H1 (cell line): ENCODE measurements around the gene SCAI. TPM values are rescaled to one million over a fixed set of nuclear protein-coding genes. Genes with fewer than 3 reads are reported as not detected.

Source experiments
- CTCF ChIA-PET: fragments of 300-600 bp; sonication (Branson Sonifier 250); formaldehyde crosslinking; loops from one replicate; lab custom pipeline; 2021; ENCODE audit not compliant: partially characterized antibody; lab: Charles Lee
- POLR2A ChIA-PET: fragments of 300-600 bp; sonication (Branson Sonifier 250); formaldehyde crosslinking; loops from one replicate; lab custom pipeline; 2021; ENCODE audit warnings: inconsistent platforms; ENCODE audit not compliant: partially characterized antibody; lab: Charles Lee
- DNase-seq, 2 experiments: peaks; one replicate each; pipeline versions ENCODE4 v3.0.0 to v3.0.0-alpha.2; 2010 to 2022; ENCODE audit warnings: low spot score in 2 of 2, low read depth in 1 of 2, mixed read lengths in 1 of 2
- FAIRE-seq: peaks from 2 replicates; lab custom pipeline; 2011; peaks lifted over from hg19 to GRCh38; lab: Jason Lieb, UNC
- H2AFZ ChIP-seq: 2 replicates; pipeline ENCODE4 v1.8.1; 2012; ENCODE audit warnings: low read length, inconsistent platforms
- H2AK5ac ChIP-seq: 2 replicates; pipeline ENCODE4 v1.6.1; 2013; ENCODE audit warnings: low read depth, low read length
- H2BK120ac ChIP-seq: replicated peaks from 2 replicates; pipeline ENCODE3; 2013; ENCODE audit warnings: low read depth, low read length, inconsistent platforms
- H2BK12ac ChIP-seq: 2 replicates; pipeline ENCODE4 v1.6.1; 2013; ENCODE audit warnings: low read depth, low read length
- H2BK15ac ChIP-seq: 2 replicates; pipeline ENCODE4 v1.6.1; 2013; ENCODE audit warnings: low read length
- H2BK20ac ChIP-seq: 2 replicates; pipeline ENCODE4 v1.6.1; 2013; ENCODE audit warnings: low read length
- H2BK5ac ChIP-seq: 2 replicates; pipeline ENCODE4 v1.6.1; 2013; ENCODE audit warnings: low read depth, low read length
- H3K14ac ChIP-seq: 2 replicates; pipeline ENCODE4 v1.6.1; 2013; ENCODE audit warnings: inconsistent platforms; ENCODE audit not compliant: insufficient read length
- H3K18ac ChIP-seq: 2 replicates; pipeline ENCODE4 v1.6.1; 2013; ENCODE audit warnings: low read length; ENCODE audit errors: extremely low read depth
- H3K23ac ChIP-seq: 2 replicates; pipeline ENCODE4 v1.6.1; 2013; ENCODE audit warnings: inconsistent platforms; ENCODE audit not compliant: insufficient read length
- H3K23me2 ChIP-seq: 2 replicates; pipeline ENCODE4 v1.6.1; 2013; ENCODE audit warnings: low read depth, low read length
- H3K27ac ChIP-seq: 2 replicates; pipeline ENCODE4 v1.6.1; 2011; ENCODE audit warnings: low read depth, low read length, inconsistent platforms
- H3K27me3 ChIP-seq, 4 experiments: replicated peaks in 1 of 4; 1 replicate in 1 of 4; 2 replicates in 3 of 4; pipeline versions ENCODE4 v1.6.1 to v1.8.1; 2011 to 2013; ENCODE audit warnings: low read length in 3 of 4, mild to moderate bottlenecking in 3 of 4, inconsistent platforms in 2 of 4, mixed read lengths in 2 of 4, moderate library complexity in 1 of 4; ENCODE audit not compliant: control insufficient read depth in 3 of 4, insufficient read depth in 3 of 4; ENCODE audit errors: extremely low read depth in 1 of 4
- H3K36me3 ChIP-seq, 4 experiments: 2 replicates each; pipeline versions ENCODE4 v1.6.1 to v1.8.1; 2011 to 2013; ENCODE audit warnings: mild to moderate bottlenecking in 4 of 4, low read length in 3 of 4, moderate library complexity in 2 of 4, control low read depth in 1 of 4, inconsistent platforms in 1 of 4; ENCODE audit not compliant: insufficient read depth in 4 of 4, control insufficient read depth in 2 of 4
- H3K4ac ChIP-seq: replicated peaks from 2 replicates; pipeline ENCODE3; 2013; ENCODE audit warnings: low read length, low read depth, mixed read lengths, inconsistent platforms; ENCODE audit not compliant: insufficient read length
- H3K4me1 ChIP-seq, 4 experiments: replicated peaks in 1 of 4; 1 replicate in 1 of 4; 2 replicates in 3 of 4; pipeline versions ENCODE4 v1.6.1 to v1.8.1; 2011 to 2013; ENCODE audit warnings: low read length in 3 of 4, inconsistent platforms in 2 of 4, mixed read lengths in 1 of 4; ENCODE audit not compliant: insufficient read depth in 4 of 4, control insufficient read depth in 3 of 4
- H3K4me2 ChIP-seq, 2 experiments: 2 replicates each; pipeline versions ENCODE4 v1.6.1 to v1.8.1; 2011 to 2013; ENCODE audit warnings: low read depth in 2 of 2, low read length in 2 of 2, control low read depth in 1 of 2, inconsistent platforms in 1 of 2, mild to moderate bottlenecking in 1 of 2; ENCODE audit not compliant: insufficient read depth in 1 of 2
- H3K4me3 ChIP-seq, 4 experiments: fragments of 200-600, 300-600 bp in 1 of 4; sonication (generic), shearing (Covaris generic), sonication (Bioruptor Twin) in 1 of 4; 2 replicates each; pipeline versions ENCODE4 v1.5.1 to v1.8.1; 2011 to 2016; ENCODE audit warnings: low read length in 4 of 4, low read depth in 3 of 4, control low read depth in 2 of 4, inconsistent platforms in 2 of 4, mild to moderate bottlenecking in 2 of 4, mixed read lengths in 1 of 4, moderate library complexity in 1 of 4; ENCODE audit not compliant: insufficient read depth in 2 of 4; ENCODE audit errors: extremely low read depth in 1 of 4
- H3K56ac ChIP-seq: replicated peaks from 2 replicates; pipeline ENCODE3; 2013; ENCODE audit warnings: low read depth, mild to moderate bottlenecking, mixed read lengths, low read length, inconsistent platforms; ENCODE audit not compliant: insufficient read length
- H3K79me1 ChIP-seq: 2 replicates; pipeline ENCODE4 v1.6.1; 2013; ENCODE audit warnings: low read depth, low read length, control low read depth
- H3K79me2 ChIP-seq, 2 experiments: 2 replicates each; pipeline versions ENCODE4 v1.6.1 to v1.8.1; 2012 to 2013; ENCODE audit warnings: low read length in 2 of 2, mild to moderate bottlenecking in 2 of 2, inconsistent platforms in 1 of 2; ENCODE audit not compliant: insufficient read depth in 2 of 2, control insufficient read depth in 1 of 2
- H3K9ac ChIP-seq, 4 experiments: replicated peaks in 1 of 4; 1 replicate in 1 of 4; 2 replicates in 3 of 4; pipeline versions ENCODE4 v1.6.1 to v1.8.1; 2011 to 2013; ENCODE audit warnings: low read depth in 3 of 4, low read length in 3 of 4, control low read depth in 2 of 4, mild to moderate bottlenecking in 2 of 4, moderate library complexity in 2 of 4, inconsistent platforms in 1 of 4; ENCODE audit errors: extremely low read depth in 1 of 4
- H3K9me3 ChIP-seq, 2 experiments: 2 replicates each; pipeline versions ENCODE4 v1.6.1 to v1.8.1; 2012 to 2013; ENCODE audit warnings: mild to moderate bottlenecking in 2 of 2, moderate library complexity in 2 of 2, control low read depth in 1 of 2, inconsistent platforms in 1 of 2, low read depth in 1 of 2, low read length in 1 of 2, mixed read lengths in 1 of 2; ENCODE audit not compliant: insufficient read depth in 2 of 2
- H4K20me1 ChIP-seq, 2 experiments: replicated peaks in 1 of 2; 2 replicates each; pipeline versions ENCODE3 to v1.8.1; 2011 to 2013; ENCODE audit warnings: inconsistent platforms in 2 of 2, low read length in 2 of 2, mild to moderate bottlenecking in 1 of 2; ENCODE audit not compliant: insufficient read depth in 2 of 2, control insufficient read depth in 1 of 2
- H4K5ac ChIP-seq: 2 replicates; pipeline ENCODE4 v1.6.1; 2013; ENCODE audit warnings: low read length, low read depth, mixed read lengths, inconsistent platforms; ENCODE audit not compliant: insufficient read length
- H4K8ac ChIP-seq: 2 replicates; pipeline ENCODE4 v1.8.0; 2013; ENCODE audit warnings: mild to moderate bottlenecking, moderate library complexity, low read length, inconsistent platforms; ENCODE audit not compliant: insufficient read depth; ENCODE audit errors: extremely low read depth
- H4K91ac ChIP-seq: replicated peaks from 2 replicates; pipeline ENCODE3; 2013; ENCODE audit warnings: low read length, mixed read lengths, inconsistent platforms; ENCODE audit not compliant: insufficient read length
- CEBPB ChIP-seq: IDR thresholded peaks from 2 replicates; pipeline ENCODE4 v1.6.1; 2012; ENCODE audit warnings: low read depth, low read length
- HDAC2 ChIP-seq, 2 experiments: fragments of 300-600 bp in 1 of 2; sonication (generic) in 1 of 2; IDR thresholded peaks; 2 replicates each; pipeline ENCODE4 v1.6.1; 2011 to 2012; ENCODE audit warnings: low read depth in 2 of 2, low read length in 2 of 2, mild to moderate bottlenecking in 2 of 2, moderate library complexity in 2 of 2, borderline replicate concordance in 1 of 2, inconsistent platforms in 1 of 2
- HDAC6 ChIP-seq: IDR thresholded peaks from one replicate; pipeline ENCODE4 v1.7.1; 2012; ENCODE audit warnings: low read depth, mild to moderate bottlenecking, inconsistent platforms, low read length, moderate library complexity
- JUN ChIP-seq: IDR thresholded peaks from 2 replicates; pipeline ENCODE4 v1.6.1; 2011; ENCODE audit warnings: low read depth, mild to moderate bottlenecking, improper control_type of control experiment, low read length
- JUND ChIP-seq: IDR thresholded peaks from 2 replicates; pipeline ENCODE4 v1.6.1; 2011; ENCODE audit warnings: mild to moderate bottlenecking, improper control_type of control experiment, low read length
- PHF8 ChIP-seq: fragments of 200-600 bp; sonication (generic); conservative IDR thresholded peaks from 2 replicates; pipeline ENCODE4 v1.7.1; 2012; ENCODE audit warnings: low read depth, mild to moderate bottlenecking, inconsistent platforms, low read length, moderate library complexity
- RBBP5 ChIP-seq: IDR thresholded peaks from 2 replicates; pipeline ENCODE4 v1.7.1; 2012; ENCODE audit warnings: low read depth, mild to moderate bottlenecking, inconsistent platforms, low read length, moderate library complexity, borderline replicate concordance
- WGBS, 2 experiments: shearing (Covaris generic) in 1 of 2; methylation state at CpG; one replicate each; pipeline versions ENCODE4 v1.1.6 to v1.1.7; 2013 to 2015; ENCODE audit warnings: low lambda C conversion rate in 2 of 2, mixed read lengths in 2 of 2, inconsistent platforms in 1 of 2, low coverage in 1 of 2, missing lambda C conversion rate in 1 of 2; ENCODE audit not compliant: insufficient replicate concordance in 2 of 2, insufficient coverage in 1 of 2, insufficient read length in 1 of 2; ENCODE audit errors: extremely low coverage in 1 of 2, missing lambda C conversion rate in 1 of 2; 5-methylcytosine and 5-hydroxymethylcytosine counted together
- polyA plus RNA-seq, 7 experiments: library from polyadenylated mRNA; depleted of rRNA in 3 of 7; stranded (reverse) in 5 of 7; unstranded in 2 of 7; fragments of >200 nt in 5 of 7; fragments of 200-250 nt in 2 of 7; gene quantifications; 1 replicate in 5 of 7; 2 replicates in 1 of 7; 4 replicates in 1 of 7; pipeline versions ENCODE4 v1.2.1 to v1.2.3, GENCODE V29; 2011 to 2013; ENCODE audit warnings: missing spikeins in 2 of 7, mixed read lengths in 2 of 7
- total RNA-seq: library from RNA; stranded (reverse); fragmentation: NEBNext Ultra II Directional; extraction: Animal tissue kit (Norgen Biotek cat#: 25700); gene quantifications from 2 replicates; pipeline ENCODE4 v1.2.1, GENCODE V29; 2021
- TF ChIP-seq, protein P1 (sequence below), 3 experiments: IDR thresholded peaks; 1 replicate in 2 of 3; 2 replicates in 1 of 3; pipeline versions ENCODE4 v1.5.1 to v1.6.1; 2011; ENCODE audit warnings: low read length in 3 of 3, mild to moderate bottlenecking in 3 of 3, inconsistent platforms in 2 of 3, low read depth in 1 of 3, moderate library complexity in 1 of 3; ENCODE audit not compliant: insufficient read depth in 1 of 3; ENCODE audit errors: control extremely low read depth in 1 of 3
- TF ChIP-seq, protein P2 (sequence below): IDR thresholded peaks from 2 replicates; pipeline ENCODE4 v1.6.1; 2012; ENCODE audit warnings: inconsistent platforms

The SCAI gene
- total and polyA plus RNA-seq, 2 of the 8 experiments (the other 6 are each of a cell fraction or from before 2014, with no cell fraction given), result 6.4 to 19.8 TPM

GRCh38 chr9:124914753-124915405 lies 228.4 kb downstream of the SCAI start:
- Histone ChIP-seq H4K8ac (no peak overlapping the region), H3K27ac (no peak overlapping the region), H2BK5ac (no peak overlapping the region), H3K79me2 (no peaks in the 10 kb centered on the region), H2BK20ac (no peak overlapping the region), H3K27me3 (no peaks in the 10 kb centered on the region), H3K9ac (no peak overlapping the region), H3K14ac (no peak overlapping the region), H3K79me1 (no peaks in the 10 kb centered on the region), H2BK15ac (no peak overlapping the region), H3K23ac (no peak overlapping the region), H3K4me2 (no peak overlapping the region), H2AK5ac (no peak overlapping the region), H4K5ac (no peak overlapping the region), H2BK120ac (no peak overlapping the region), H3K4me3 (no peak overlapping the region), H3K18ac (no peak overlapping the region), H3K9me3 (no peaks in the 10 kb centered on the region), H4K20me1 (peaks cover 0 to 2% of the 10 kb centered on the region in 2 experiments), H3K23me2 (no peaks in the 10 kb centered on the region), H3K4me1 (no peaks in the 10 kb centered on the region), H2BK12ac (no peak overlapping the region), H4K91ac (no peak overlapping the region), H3K4ac (no peak overlapping the region), H3K56ac (no peak overlapping the region), H2AFZ (no peak overlapping the region), H3K36me3 (peaks cover 0 to 8% (median 4%) of the 10 kb centered on the region in 4 experiments; a peak in 3 of 8 replicates)
- 92% methylated on average over 5 of the region's 5 CpGs; no CpG with 5 or more reads in 1 of the 2 experiments for WGBS, 2 experiments
- POLR2A ChIA-PET, result interaction anchor here (1.5 kb wide), 1 partner anchor 15 kb away, joined by 3 read pairs; no protein-coding TSS in a partner anchor
- CTCF ChIA-PET, result interaction anchor here (1.7 kb wide), 1 partner anchor 531 kb away, joined by 3 read pairs; no protein-coding TSS in a partner anchor
- FAIRE-seq, result no peak
- DNase-seq, result no peak
- TF ChIP-seq JUND (no peak), CEBPB (no peak), RBBP5 (no peak), HDAC2 (IDR thresholded peaks at IDR 0.05; ENCODE audit: borderline replicate concordance in 1 of 2, low read depth in 2 of 2, low read length in 2 of 2) (no peak), PHF8 (no peak), HDAC6 (no peak), JUN (no peak)
- TF ChIP-seq, protein P1, sequence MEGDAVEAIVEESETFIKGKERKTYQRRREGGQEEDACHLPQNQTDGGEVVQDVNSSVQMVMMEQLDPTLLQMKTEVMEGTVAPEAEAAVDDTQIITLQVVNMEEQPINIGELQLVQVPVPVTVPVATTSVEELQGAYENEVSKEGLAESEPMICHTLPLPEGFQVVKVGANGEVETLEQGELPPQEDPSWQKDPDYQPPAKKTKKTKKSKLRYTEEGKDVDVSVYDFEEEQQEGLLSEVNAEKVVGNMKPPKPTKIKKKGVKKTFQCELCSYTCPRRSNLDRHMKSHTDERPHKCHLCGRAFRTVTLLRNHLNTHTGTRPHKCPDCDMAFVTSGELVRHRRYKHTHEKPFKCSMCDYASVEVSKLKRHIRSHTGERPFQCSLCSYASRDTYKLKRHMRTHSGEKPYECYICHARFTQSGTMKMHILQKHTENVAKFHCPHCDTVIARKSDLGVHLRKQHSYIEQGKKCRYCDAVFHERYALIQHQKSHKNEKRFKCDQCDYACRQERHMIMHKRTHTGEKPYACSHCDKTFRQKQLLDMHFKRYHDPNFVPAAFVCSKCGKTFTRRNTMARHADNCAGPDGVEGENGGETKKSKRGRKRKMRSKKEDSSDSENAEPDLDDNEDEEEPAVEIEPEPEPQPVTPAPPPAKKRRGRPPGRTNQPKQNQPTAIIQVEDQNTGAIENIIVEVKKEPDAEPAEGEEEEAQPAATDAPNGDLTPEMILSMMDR (IDR thresholded peaks at IDR 0.05; ENCODE audit: control extremely low read depth in 1 of 3, insufficient read depth in 1 of 3, low read depth in 1 of 3, low read length in 3 of 3), result no peak
- TF ChIP-seq, protein P2, sequence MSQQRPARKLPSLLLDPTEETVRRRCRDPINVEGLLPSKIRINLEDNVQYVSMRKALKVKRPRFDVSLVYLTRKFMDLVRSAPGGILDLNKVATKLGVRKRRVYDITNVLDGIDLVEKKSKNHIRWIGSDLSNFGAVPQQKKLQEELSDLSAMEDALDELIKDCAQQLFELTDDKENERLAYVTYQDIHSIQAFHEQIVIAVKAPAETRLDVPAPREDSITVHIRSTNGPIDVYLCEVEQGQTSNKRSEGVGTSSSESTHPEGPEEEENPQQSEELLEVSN, result no peak
